HepG2 (cell line): Measurements from ENCODE around the gene CEBPA.

Experiments used
- EHMT2 ChIP-seq: fragments of 200-600 bp; sonication (generic); IDR thresholded peaks from 2 replicates; pipeline ENCODE4 v1.7.0; 2017; ENCODE audit warnings: antibody characterized with exemption, low read depth, low read length, borderline replicate concordance
- ETV6 ChIP-seq: sonication (generic); formaldehyde crosslinking; conservative IDR thresholded peaks from 2 replicates; pipeline ENCODE4 v1.4.0; 2020; ENCODE audit warnings: missing genetic modification reagents
- KLF9 ChIP-seq: IDR thresholded peaks from 2 replicates; pipeline ENCODE4 v1.6.1; 2016; ENCODE audit warnings: low read depth
- ZBTB1 ChIP-seq: sonication (generic); formaldehyde crosslinking; IDR thresholded peaks from 2 replicates; pipeline ENCODE4 v1.4.0; 2020; ENCODE audit warnings: missing genetic modification reagents, borderline replicate concordance
- ZBTB7A ChIP-seq: sonication (generic); formaldehyde crosslinking; IDR thresholded peaks from 2 replicates; pipeline ENCODE4 v1.8.0; 2022; ENCODE audit warnings: mild to moderate bottlenecking, missing genetic modification reagents

DNA sequence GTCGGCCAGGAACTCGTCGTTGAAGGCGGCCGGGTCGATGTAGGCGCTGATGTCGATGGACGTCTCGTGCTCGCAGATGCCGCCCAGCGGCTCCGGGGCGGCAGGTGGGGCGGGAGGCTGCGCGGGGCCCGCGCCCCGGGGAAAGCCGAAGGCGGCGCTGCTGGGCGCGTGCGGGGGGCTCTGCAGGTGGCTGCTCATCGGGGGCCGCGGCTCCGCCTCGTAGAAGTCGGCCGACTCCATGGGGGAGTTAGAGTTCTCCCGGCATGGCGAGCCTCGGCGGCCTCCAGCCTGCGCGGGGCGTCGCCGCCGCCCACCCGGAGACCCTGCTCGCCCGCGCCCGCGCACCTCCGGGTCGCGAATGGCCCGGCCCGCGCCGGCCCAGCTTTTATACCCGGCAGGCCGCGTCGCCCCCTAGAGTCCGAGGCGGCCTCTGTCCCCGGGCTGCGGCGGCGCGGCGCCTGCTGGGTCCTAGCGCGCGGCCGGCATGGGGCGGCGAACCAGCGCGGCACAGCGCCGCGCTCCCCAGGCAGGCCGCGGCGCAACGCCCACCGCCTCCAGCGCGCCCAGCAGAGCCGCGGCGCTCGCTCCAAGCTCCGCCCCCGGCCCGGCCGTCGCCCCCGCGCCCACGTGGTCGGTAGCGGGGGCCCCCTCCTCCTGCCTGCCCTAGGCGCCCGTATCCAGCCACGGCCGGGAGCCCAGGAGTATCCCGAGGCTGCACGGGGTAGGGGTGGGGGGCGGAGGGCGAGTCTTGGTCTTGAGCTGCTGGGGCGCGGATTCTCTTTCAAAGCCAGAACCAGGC is at the start of gene CEBPA:
- TF ChIP-seq ZBTB1 (CRISPR knock-in tag) (no peak), ZBTB7A (CRISPR knock-in tag) (no peak; the same call in 1 of the 2 replicates), EHMT2 (no peak), ETV6 (CRISPR knock-in tag) (peak; percentile 77), KLF9 (CRISPR knock-in tag) (no peak)
